Sigmoid colon (tissue), 4 donors: ENCODE data around the gene TAL2.

Experiments used
- POLR2AphosphoS5 ChIP-seq, 4 donors: sonication (generic); formaldehyde crosslinking; IDR thresholded peaks; one replicate each; pipeline ENCODE4 v1.6.1; 2017; ENCODE audit warnings: antibody characterized with exemption in 4 of 4
- TF ChIP-seq, protein P1 (sequence below), 4 experiments: fragments of 450-650 bp in 3 of 4; fragments of 200-600 bp in 1 of 4; IDR thresholded peaks; one replicate each; pipeline ENCODE4 v1.5.1; 2016 to 2019; ENCODE audit warnings: antibody characterized with exemption in 4 of 4, mild to moderate bottlenecking in 3 of 4, moderate library complexity in 2 of 4

DNA sequence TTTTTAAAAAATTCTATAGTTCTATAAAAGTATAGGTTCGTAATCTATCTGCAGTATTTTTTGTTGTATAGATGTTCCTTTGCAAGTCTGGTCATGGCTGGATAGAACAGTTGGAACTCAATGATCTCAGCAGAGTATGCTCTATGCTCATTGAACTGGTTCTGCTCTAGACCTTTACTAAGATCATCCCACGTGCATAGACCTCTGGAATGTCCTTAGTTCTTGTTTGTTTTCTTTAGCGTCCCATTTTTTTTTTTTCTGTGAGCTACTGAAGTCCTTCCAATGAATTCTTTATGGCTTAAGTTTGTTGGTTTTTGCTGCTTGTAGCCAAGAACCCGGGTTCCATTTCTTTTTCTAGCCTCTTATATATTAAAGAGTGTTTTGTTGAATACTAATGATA is 35.6 kb downstream of the TAL2 start:
- TF ChIP-seq, protein P1, sequence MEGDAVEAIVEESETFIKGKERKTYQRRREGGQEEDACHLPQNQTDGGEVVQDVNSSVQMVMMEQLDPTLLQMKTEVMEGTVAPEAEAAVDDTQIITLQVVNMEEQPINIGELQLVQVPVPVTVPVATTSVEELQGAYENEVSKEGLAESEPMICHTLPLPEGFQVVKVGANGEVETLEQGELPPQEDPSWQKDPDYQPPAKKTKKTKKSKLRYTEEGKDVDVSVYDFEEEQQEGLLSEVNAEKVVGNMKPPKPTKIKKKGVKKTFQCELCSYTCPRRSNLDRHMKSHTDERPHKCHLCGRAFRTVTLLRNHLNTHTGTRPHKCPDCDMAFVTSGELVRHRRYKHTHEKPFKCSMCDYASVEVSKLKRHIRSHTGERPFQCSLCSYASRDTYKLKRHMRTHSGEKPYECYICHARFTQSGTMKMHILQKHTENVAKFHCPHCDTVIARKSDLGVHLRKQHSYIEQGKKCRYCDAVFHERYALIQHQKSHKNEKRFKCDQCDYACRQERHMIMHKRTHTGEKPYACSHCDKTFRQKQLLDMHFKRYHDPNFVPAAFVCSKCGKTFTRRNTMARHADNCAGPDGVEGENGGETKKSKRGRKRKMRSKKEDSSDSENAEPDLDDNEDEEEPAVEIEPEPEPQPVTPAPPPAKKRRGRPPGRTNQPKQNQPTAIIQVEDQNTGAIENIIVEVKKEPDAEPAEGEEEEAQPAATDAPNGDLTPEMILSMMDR (IDR thresholded peaks at IDR 0.05) = no peak
- TF ChIP-seq POLR2AphosphoS5 (IDR thresholded peaks at IDR 0.05) = no peak
